Sigmoid colon (tissue), 4 donors: ENCODE data around the gene TOGARAM2.

Source experiments
- CTCF ChIP-seq, 4 experiments: fragments of 450-650 bp in 3 of 4; fragments of 200-600 bp in 1 of 4; IDR thresholded peaks; one replicate each; pipeline ENCODE4 v1.5.1; 2016 to 2019; ENCODE audit warnings: antibody characterized with exemption in 4 of 4, mild to moderate bottlenecking in 3 of 4, moderate library complexity in 2 of 4
- POLR2AphosphoS5 ChIP-seq, 4 donors: sonication (generic); formaldehyde crosslinking; IDR thresholded peaks; one replicate each; pipeline ENCODE4 v1.6.1; 2017; ENCODE audit warnings: antibody characterized with exemption in 4 of 4

DNA sequence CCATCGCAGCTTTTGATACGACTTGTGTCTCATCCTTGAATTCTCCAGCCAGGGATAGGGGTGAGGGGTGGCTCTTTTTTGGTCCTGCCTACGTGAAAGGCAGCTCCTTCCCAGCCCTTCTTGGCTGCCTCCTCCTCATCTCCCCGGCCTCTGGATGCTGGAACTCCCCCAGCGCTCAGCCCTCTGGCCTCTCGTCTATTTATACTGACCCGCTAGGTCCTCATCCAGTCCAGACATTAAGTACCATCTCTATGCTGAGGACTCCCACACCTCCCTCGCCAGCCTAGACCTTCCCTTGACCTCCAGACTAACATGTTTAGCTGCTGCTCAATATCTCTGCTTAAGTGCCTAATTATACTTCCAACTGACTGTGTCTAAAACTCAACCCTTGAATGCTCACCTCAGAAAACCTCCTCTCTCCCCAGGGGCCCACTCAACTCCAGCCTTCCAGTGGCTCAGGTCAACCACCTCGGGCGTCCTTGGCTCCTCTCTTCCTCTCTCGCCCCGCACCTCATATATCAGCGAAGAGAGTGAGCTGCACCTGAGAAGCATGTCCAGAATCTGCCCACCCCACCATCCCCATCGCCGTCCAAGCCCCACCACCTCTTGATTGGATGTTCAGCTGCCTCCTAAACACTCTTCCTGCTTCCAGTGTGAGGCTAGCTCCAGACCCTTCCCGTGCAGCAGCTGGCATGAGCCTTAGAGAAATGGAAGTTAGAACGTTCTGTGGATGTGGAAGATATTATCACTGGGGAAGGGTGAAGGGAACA lies 34.8 kb downstream of the TOGARAM2 start:
- TF ChIP-seq CTCF (IDR thresholded peaks at IDR 0.05) (no peak), POLR2AphosphoS5 (IDR thresholded peaks at IDR 0.05) (no peak)
